Eye (tissue), 1 donor: ENCODE data around the gene ACOT11.
A peak's percentile ranks its signal among the peaks of the same experiment; 100 is the strongest.

Source experiments
- DNase-seq: peaks from one replicate; pipeline ENCODE4 v3.0.0-alpha.2; 2015

ACOT11 gene

DNA sequence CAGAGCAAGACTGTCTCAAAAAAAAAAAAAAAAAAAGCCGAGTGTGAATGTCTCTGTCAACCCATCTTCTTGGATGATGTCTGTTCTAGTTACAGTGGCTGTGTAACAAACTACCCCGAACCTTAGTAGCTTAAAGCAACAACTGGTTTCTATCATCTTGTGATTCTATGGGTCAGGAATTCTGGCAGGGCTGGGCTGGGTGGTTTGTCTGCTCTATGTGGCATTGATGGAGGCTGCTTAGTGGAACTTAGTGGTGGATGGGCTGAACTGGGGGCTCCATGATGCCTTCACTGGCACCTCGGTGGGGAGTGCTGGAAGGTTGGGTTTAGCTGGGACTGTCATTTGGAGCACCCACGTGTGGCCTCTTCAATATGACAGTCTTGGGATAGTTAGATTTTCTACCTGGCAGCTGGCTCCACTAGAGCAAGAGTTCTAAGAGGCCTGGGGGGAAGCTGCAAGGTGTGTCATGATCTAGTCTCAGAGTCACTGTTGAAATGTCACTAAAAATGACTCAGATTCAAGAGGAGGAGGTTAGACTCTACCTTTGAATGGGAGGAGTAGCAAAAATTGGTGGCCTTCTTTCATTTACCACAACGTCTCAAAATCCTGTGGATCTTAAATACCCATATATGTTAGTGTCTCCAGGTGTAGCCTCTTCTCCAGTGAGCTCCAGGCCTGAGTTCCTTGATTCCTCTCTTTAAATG is 18.6 kb downstream of the ACOT11 start:
- DNase-seq, result no peak

DNA sequence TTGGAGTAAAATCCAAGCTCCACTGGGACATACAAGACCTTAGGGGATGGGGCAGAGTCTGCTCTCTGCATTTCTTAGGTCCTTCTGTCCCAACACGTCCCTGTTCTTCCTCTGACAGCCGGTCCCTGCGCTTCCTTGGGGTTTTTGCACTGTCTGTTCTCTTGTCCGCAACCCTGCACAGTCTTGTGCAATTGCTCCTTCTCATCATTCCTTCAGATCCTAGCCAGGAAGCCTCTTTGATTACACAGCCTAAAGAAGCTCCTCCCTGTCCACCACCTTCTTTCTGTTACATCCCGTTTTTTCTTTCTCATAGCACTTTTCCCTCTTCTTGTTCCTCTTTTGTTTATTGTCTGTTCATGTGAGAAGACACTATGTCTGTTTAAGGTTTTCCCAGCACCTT is 19.9 kb downstream of the ACOT11 start:
- DNase-seq, result no peak

DNA sequence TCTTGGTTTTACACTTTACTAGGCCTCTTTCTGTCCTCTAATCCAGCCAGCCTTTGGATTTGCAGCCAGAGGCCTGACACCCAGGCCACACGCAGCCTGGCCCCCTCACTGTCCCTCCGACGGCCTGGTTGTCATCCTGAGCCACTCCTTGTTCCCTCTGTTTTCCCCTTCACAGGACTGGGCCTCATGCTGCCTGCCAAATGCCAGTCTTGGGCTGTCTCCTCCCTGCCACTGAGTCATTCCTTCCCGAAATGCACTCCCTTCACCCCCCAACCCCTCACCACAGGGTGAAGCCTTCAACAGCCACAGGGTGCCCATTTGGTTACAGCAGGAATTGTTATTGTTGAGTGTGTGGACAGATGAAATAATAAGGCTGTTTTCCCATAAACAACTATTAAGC is 21.3 kb downstream of the ACOT11 start:
- DNase-seq, result no peak

DNA sequence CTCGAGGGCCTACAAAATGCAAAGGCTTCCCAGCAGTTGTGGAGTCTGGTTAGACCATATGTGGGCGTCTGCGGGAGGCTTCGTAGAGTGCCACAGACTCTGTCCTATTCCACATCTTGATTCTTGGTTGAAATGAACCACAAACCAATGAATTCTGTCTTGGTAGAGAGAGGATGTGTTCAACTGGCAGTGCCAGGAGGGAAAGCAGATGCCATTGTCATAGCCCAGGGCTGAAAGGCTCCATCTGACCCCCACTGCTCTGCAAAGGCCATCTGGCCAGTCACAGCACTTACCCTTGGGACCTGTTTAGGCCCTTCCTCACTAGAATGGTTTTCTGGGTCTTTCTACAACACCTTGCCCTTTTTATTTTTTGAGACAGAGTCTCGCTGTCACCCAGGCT is 22.1 kb downstream of the ACOT11 start:
- no peak for DNase-seq

DNA sequence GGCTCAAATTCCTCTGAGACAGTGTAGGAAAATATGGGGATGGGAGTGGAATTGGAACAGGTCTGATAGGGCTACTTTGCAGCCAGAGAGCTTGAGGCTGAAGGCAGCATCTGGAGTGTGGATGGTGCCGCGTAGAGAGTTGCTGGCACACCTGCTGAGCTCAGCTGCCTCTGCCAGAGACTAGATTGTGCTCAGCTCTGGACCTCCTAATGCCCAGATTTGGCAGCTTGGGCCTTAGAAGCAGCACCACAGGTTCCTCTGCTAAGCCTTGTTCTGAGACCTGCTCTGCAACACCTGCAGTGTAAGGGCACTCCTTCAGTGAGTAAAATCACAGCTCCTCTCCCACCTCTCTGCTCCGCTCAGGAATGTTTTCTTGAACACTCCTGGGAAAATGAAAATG is 23.3 kb downstream of the ACOT11 start:
- DNase-seq, result peak; percentile 37

DNA sequence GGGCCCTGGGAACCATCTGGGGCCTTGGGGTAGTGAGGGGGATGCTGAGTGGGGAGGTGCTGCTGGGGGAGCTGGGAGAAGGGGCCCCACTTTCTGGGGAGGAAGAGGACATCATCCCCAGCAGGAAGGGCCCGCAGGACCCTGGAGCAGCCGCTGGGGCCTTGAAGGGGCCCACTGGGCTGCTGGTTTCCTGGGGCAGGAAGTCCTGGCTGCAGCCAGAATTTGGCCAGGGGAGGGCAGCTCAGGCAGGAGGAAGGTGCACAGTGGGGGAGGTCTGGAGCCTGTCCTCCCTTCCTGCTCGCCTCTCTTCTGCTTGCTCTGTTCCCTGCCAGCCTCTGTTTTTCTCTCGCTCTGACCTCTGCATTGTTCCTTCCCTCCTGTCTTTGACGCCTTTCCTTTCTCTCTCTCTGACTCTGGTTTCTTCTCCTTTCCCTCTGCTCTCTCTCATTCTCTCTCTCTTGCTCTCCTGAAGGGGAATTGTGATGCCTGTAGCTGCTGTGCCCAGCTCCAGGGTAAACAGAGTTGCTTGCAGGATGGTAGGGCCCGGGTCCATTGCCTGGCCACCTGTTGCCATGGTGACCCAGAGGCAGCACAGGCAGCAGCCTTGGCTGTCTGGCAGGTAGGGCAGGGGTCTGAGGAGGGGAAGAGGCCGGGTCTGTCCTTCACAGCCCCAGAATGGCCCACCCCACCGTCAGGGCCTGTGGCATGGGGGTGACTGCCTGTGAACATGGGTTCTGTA is 23.9 kb downstream of the ACOT11 start:
- peak; percentile 54 for DNase-seq

DNA sequence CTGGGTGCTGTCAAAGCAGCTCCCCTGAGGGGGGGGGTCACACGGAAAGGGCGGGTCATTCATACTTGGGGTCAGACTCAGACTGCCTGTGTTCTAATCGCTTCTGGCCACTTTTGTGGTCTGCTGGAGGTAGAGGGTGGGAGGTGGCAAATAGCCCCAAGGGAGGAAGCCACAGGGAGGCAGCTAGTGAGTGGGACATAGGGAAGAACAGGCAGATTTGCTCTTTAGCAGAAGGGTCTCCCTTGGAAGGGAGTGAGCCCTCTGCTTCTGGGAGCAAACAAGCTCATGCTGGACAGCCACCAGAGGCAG is 24.5 kb downstream of the ACOT11 start:
- no peak for DNase-seq

DNA sequence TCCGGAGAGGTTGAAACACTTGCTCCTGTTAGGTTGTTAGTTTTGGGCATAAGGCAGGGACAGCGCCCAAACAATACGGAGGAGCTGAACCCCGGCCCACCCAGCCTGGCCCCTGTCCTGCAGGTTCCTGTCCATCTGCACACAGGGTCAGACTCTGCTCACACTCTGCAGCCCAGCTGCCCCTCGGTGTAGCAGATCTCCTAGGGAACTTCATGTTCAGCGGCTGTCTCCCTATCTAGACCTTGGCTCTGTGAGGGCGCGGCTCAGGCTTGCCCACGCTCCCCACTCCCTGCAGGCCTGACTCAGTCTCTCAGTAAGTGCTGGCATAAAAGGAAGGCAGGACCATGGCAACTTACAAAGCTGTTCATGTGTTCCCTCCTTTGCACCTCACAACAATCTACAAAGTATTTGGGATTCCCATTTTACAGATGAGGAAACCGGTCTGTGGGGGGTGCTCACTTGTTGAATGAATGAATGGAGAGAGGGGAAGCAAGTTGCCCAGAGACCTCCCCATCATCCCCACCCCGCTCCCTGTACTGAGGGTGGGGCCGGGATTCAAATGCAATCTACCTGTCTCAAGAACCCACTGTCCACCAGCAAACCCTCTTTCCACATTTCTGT is 26.2 kb downstream of the ACOT11 start:
- no peak for DNase-seq

DNA sequence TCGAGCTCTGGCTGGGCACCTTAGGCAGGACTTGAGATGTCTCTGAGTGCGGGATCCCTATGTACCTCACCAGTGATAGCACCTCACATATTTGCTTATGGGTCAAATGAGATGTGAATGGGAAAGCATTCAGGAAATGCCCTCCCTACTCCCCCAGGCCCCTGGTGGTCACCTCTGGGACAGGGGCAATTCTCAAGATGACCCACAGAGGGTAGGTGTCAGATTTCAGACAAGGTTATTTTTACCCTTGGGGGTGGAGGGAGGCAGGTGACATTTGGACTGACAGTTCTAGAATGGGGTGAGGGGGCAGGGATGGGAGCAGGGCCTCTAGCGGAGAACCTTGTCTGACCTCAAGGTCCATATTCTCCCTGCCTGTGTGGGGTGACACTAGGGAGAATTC is 27.1 kb downstream of the ACOT11 start:
- no peak for DNase-seq

DNA sequence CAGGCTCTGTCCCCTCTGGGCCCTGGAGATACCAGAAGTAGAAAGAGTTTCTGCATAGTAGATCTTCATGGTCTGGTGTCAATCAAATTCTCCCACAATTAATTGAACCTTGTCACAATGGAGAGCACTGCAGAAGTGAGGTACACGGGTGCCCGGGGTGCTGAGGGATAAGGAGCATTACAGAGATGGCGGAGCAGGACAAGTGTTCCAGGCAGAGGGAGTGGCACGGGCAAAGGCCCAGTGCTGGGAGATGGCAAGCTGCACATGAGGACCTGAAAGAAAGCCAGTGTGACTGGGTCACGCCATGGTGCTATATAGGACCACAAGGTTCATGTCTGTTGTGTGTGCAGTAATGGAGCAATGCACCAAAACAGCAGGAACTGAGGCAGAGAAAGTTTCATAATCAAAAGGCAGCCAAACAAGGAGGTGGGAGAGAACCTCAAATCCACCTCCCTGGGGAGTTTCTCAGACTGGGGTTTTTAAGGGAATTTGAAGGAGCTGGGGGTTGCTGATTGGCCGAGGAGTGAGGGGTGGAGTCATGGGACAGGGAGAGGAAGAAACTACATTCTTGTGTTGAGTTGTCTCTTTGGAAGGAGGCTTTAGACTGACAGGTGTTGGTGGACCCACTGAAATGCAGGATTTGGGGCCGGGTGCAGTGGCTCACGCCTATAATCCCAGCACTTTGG is 27.7 kb downstream of the ACOT11 start:
- no peak for DNase-seq

DNA sequence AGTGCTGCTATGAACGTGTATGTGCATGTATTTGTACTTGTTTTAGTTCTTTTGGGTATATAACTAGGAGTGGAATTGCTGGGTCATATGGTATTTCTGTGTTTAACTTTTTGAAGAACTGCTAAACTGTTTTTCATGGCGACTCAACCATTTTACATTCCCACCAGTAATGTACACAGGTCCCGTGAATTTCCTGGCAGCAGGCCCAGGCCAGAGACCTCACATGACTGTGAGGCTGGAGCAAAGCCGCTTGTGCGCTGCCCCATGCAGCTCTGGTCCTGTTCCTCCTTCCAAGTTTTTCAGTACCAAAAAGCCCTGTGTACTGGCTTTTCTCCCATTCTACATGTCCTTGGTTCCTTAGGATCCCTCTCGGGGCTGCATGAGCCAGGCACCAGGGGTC is 29.6 kb downstream of the ACOT11 start:
- peak; percentile 64 for DNase-seq

DNA sequence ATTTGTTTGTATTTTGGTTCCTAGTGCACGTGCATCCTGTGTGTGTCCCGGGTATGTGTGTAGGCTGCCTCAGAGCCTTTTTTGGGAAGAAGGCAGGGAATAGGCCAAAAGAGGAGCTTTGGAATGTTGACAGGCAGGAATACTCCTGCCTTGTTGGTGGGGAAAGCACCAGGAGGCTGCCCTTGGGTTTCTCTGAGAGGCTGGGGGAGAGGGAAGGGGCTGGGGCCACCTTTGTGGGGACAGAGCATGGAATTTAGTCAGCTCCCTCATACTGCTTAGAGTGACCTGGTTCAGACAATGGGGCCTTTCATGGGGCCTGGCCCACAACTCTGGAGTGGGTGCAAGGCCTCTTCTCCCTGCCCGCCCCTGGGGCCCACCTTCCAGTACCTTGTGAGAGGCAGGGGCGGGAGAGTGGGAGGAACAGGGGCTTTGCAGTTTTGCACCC is 31.3 kb downstream of the ACOT11 start:
- peak; percentile 66 for DNase-seq

DNA sequence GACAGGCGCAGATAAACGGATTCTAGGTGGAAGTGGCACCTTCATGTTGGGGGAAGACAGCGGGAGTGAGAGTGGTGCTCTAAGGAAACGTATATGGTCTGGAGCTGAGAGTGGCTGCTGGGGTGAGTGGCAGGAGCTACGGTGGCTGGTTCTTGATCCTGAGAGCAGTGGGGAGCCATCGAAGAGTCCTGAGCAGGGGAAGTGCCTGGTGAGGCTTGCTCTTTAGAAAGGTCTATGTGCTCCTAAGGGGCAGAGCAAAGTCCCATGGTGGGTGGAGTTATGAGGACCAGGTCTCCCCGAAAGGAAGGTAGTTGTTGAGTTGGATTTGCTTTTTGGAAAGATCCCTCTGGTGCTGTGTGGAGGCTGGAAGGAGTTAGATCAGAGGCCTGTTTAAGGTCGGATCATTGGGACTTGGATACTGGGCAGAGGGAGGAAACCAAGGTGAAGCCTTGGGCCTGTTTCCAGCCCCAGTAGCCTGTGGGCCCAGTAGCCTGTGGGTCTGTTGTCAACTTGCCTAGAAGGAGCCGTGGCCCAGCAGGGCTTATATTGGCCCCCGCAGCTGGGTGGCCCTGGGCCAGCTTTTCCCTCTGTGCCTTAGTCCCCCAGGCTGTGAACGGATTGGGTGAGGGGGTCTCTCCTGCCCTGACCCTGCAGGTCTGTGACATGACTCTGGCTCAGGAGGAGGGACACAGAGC is 33.0 kb downstream of the ACOT11 start:
- no peak for DNase-seq

DNA sequence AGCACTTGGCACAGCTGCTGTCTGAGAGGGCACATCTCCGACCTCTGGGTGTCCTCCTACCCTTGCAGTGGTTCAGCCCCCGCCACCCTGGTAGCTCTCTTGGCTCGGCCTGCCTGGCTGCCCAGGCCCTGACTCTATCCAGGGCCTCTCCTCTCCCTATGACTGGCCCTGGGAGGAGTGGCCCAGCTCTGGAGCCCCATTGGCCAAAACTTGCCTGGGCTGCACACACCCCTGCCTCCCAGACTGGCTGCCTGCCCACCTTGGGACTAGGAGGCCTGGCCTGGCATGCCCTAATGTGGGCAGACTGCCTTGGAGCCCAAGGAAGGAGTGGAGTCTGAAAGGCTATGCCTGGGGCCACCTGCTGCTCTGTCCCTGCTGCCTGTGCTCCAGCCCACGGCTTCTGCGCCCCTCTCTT is 33.6 kb downstream of the ACOT11 start:
- DNase-seq, result peak; percentile 45

DNA sequence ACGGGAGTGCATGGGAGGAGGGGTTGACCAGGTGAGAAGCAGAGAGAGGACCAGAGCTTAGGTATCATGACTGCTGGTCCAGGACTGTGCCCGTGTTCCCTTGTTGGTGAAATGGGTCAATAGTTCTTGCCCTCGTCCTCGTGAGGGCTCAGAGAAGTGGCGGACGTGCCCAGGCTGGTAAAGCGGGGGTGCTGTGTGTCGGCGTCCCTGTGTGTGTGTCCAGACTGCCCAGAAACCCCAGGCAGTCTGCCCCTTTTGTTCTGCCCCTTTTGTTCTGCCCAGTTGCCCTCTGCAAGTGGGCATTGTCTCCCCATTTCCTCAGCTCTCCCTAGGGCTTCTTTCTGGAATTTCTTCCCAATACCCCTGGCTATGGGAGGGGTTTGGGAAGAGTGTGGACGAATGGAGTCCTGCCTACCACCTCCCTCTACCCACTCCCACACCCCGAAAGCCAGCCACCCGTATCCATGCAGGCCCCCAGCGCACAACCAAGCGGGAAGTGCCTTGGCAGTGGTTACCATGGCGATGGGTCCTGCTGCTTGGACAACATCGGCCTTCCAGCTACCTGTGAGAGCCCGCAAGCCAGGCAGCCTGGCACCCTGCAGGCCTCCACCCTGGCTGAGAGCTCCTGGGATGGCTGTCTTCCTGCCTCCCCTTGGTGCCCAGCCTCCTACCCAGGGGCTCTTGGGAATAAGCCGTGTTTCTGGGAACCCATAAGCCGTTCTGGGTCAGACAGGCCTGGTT is 34.7 kb downstream of the ACOT11 start:
- DNase-seq, result peak; percentile 80

DNA sequence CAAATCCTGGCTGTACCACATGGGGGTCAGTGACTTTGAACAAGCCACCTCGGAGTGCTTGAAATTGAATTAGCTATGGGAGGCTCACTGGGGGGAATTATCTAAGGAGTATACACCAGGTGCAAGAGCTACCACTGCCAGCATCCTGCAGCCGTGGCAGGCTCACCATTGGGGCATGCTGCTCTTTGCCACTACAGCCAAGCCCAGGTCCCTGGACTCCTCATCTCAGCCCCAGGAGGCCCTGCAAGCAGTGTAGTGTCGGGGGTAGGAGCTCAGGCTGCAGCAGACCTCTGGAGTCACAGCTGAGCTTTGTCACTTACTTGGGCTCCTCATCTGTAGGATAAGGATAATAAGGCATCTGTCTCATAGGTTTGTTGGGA is 35.3 kb downstream of the ACOT11 start:
- no peak for DNase-seq

DNA sequence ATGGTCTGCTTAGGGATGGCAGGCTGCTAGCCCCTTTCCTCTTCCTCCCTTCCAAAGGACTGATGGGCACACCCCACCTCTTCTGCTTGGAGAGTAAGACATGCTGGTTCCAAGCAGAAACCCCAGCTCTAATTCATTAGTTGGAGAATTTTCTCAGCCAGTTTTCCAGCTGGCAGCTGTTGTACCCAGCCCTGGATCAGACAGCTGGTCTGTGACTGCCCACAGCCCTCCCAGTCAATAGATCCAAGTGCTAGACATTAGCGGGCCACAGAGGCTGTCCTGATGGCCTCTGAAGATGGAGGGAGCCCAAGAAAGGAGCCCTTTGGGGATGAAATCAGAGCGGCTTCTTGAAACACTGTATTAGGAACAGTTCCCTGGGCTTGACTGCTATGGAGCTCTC is 35.8 kb downstream of the ACOT11 start:
- peak; percentile 53 for DNase-seq

DNA sequence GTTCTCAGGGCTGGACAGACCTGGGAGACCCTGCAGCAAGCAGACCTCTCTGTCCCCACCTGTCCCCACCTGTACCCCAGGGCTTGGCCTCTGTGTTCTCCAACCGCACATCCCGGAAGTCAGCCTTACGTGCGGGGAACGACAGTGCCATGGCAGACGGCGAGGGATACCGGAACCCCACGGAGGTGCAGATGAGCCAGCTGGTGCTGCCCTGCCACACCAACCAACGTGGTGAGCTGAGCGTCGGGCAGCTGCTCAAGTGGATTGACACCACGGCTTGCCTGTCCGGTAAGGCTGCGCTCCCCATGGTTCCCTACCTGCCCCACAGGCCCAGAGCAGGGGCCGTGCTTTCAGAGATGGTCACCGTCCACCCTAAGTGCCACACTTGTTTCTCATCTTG is 36.5 kb downstream of the ACOT11 start:
- DNase-seq, result no peak

DNA sequence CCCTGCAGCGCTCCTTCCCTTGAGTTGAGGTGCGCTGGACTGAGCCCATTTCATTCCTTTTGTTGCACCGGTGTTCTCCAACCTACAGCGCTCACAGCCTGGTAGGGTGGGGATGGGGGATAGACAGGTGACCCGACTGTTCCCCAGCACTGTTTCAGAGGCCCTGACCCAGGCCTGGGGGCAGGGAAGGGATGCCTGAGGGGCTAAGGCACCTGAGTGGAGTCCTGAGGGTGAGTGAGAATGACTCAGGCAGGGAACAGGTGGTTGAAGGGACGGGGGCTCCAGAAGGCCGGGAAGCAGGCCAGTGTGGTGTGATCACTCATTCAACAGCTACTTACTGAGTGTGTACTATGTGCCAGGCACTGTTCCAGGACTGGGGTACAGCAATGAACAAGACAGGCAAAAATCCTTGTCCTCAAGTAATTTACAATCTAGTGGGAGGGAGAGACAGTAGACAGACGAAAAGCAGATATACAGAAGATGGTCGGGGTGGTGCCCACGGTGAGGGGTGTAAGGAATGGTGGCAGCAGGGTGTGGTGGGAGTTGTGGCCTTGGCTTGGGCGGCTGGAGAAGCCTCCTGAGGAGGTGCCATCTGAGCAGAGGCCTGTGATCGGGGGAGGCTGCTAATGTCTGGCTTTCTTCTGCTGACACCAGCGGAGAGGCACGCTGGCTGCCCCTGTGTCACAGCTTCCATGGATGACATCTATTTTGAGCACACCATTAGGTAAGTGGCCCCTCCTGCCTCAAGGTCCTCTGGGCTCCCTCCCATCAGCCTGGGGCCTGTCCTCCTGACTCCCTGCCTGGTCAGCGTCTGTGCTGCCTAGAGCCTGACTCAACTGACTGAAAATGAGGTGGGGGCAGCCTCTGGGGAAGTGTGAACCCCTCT is 37.4 kb downstream of the ACOT11 start:
- no peak for DNase-seq

DNA sequence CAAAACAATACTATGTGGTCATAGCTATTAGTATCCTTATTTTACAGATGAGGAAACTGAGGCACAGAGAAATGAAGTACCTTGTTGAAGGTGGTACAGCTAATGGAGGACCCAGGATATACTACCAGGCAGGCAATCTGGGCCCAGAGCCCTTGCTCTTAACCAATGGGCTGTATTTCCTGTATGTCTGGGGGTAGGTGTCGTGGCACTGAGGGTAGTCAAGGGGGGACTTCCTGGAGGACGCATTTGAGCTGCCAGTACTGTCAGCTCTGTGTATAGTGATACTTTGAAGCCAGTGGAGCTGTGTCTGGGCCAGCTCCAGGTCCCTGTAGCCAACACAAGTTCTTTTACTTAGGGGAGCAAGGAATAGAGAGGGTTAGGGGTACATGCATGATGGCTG is 40.3 kb downstream of the ACOT11 start:
- DNase-seq, result no peak

DNA sequence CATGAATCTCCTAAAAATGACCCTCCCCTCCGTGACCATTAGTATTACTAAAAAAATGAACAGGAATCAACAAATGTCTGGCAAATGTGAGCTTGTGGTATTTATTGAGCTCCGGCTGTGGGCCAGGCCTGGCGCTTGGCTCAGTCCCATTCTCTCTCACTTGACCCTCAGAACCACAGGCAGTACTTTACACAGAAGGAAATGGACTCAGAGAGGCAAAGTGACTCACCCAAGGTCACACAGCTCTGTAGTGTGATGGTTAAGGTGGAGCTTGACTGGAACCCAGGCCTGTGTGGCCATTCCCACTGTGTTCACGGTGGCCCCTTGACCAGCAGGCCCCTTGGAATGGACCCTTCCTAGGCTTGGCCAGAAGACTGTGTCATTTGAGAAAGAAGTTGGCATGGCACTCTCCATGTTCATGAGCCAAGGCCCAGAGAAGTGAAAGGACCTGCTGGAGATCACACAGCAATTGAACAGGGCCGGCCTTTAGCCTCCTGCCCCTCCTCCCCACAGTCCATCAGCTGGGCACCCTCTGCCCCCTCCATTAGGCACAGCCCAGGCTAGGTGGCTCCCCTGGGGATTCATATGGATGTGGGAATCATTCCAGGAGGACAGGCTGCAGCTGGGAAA is 43.2 kb downstream of the ACOT11 start:
- DNase-seq, result no peak
